CD4-positive, alpha-beta memory T cell (primary cell): ENCODE measurements around the gene STRADA. TPM values are rescaled to one million over a fixed set of nuclear protein-coding genes. Genes with fewer than 3 reads are reported as not detected.

ENCODE experiments used
- CTCF ChIA-PET: fragments of 350-600 bp; sonication (Branson Sonifier 250); formaldehyde crosslinking; loops from one replicate; lab custom pipeline; 2021; ENCODE audit warnings: inconsistent platforms; ENCODE audit not compliant: partially characterized antibody; lab: Charles Lee
- POLR2A ChIA-PET: fragments of 350-600 bp; sonication (Branson Sonifier 250); formaldehyde crosslinking; loops from one replicate; lab custom pipeline; 2021; ENCODE audit not compliant: partially characterized antibody; lab: Charles Lee
- DNase-seq, 5 donors: peaks; one replicate each; pipeline versions ENCODE4 v3.0.0 to v3.0.0-alpha.2; 2020 to 2022; ENCODE audit warnings: mixed read lengths in 1 of 5
- H3K27ac ChIP-seq: one replicate; pipeline ENCODE4 v1.7.0; 2013; ENCODE audit warnings: low read depth, low read length
- H3K27me3 ChIP-seq: 2 replicates; pipeline ENCODE4 v1.7.0; 2013; ENCODE audit warnings: mild to moderate bottlenecking, low read length, moderate library complexity; ENCODE audit not compliant: insufficient read depth
- H3K36me3 ChIP-seq: 2 replicates; pipeline ENCODE4 v1.7.0; 2013; ENCODE audit warnings: mild to moderate bottlenecking, low read length, moderate library complexity; ENCODE audit not compliant: insufficient read depth
- H3K4me1 ChIP-seq: 2 replicates; pipeline ENCODE4 v1.7.0; 2013; ENCODE audit warnings: mild to moderate bottlenecking, low read length, moderate library complexity; ENCODE audit not compliant: insufficient read depth
- H3K4me3 ChIP-seq, 2 donors: one replicate each; pipeline ENCODE4 v1.7.0; 2013; ENCODE audit warnings: low read length in 2 of 2, mild to moderate bottlenecking in 1 of 2
- H3K9me3 ChIP-seq, 2 donors: one replicate each; pipeline ENCODE4 v1.7.0; 2013; ENCODE audit warnings: low read length in 2 of 2, control low read depth in 1 of 2; ENCODE audit not compliant: control insufficient read depth in 1 of 2
- H3K27ac Mint-ChIP-seq, 7 donors: one replicate each; pipeline ENCODE4 v1.8.0; 2020 to 2021; ENCODE audit warnings: mixed read lengths in 7 of 7, mild to moderate bottlenecking in 6 of 7, inconsistent platforms in 3 of 7, moderate library complexity in 3 of 7
- H3K27me3 Mint-ChIP-seq, 2 donors: one replicate each; pipeline ENCODE4 v1.8.0; 2020 to 2021; ENCODE audit warnings: mixed read lengths in 2 of 2
- H3K36me3 Mint-ChIP-seq, 2 donors: one replicate each; pipeline ENCODE4 v1.8.0; 2020 to 2021; ENCODE audit warnings: mixed read lengths in 2 of 2, inconsistent platforms in 1 of 2, mild to moderate bottlenecking in 1 of 2
- H3K4me1 Mint-ChIP-seq, 4 donors: one replicate each; pipeline ENCODE4 v1.8.0; 2020 to 2021; ENCODE audit warnings: mixed read lengths in 4 of 4, mild to moderate bottlenecking in 1 of 4
- H3K4me3 Mint-ChIP-seq, 8 donors: one replicate each; pipeline ENCODE4 v1.8.0; 2020 to 2021; ENCODE audit warnings: mixed read lengths in 8 of 8, mild to moderate bottlenecking in 7 of 8, moderate library complexity in 6 of 8, inconsistent platforms in 3 of 8
- H3K9me3 Mint-ChIP-seq, 8 donors: one replicate each; pipeline ENCODE4 v1.8.0; 2020 to 2021; ENCODE audit warnings: mixed read lengths in 8 of 8, mild to moderate bottlenecking in 5 of 8, inconsistent platforms in 3 of 8, moderate library complexity in 1 of 8
- intact Hi-C: fragments of 100-400 bp; cut with micrococcal nuclease; formaldehyde crosslinking; loops from one replicate; pipeline ENCODE4 v1.15.1; 2023
- polyA plus RNA-seq, 2 donors: library from polyadenylated mRNA; unstranded; fragments of 300-500 nt; fragmentation: Illumina TruSeq; gene quantifications; one replicate each; pipeline ENCODE4 v1.2.3, GENCODE V29; 2021
- total RNA-seq, 2 experiments: library from RNA; stranded (reverse); gene quantifications; one replicate each; pipeline ENCODE4 v1.2.3, GENCODE V29; 2021

Gene STRADA
- total and polyA plus RNA-seq, 4 experiments from 2014 or later, result 20.0 to 58.3 (median 38.5) TPM

DNA sequence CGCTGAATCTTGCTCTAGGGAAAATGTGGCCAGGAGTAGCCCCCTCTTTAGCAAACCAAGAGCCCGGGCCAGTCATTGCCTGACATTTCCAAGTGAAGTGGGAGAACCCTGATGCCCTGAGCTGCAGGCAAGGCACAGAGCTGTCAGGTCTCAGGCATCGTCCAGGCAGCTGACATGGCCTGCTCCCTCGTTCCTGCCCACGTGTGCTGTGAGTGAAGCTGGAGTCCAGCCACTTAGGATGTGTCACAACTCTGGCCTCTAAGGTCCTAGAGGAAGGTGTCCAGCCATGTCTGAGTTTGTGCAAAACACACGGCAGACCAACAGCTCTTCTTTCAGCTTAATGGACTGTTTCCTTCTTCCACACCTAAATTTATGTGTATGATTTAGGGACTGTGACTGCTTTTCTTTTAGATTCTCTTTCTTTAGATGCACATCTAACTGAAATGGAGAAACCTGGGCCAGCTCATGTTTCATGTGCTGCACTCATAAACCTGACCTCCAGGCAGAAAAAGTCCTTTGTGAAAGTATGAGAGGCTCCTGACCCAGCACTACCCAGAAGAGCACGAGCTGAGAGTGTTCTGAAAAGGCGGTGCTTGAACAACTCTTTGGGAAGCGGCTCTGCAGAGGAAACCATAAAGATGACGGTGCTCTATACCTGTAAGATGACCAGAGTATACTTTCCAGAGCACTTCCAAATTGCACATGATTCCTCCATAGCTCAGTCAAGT is 26.9 kb downstream of the STRADA start:
- no peaks in the 10 kb centered on the region for H3K9me3 ChIP-seq
- H3K27ac ChIP-seq, result no peak overlapping the region
- ChIA-PET CTCF (interaction anchor here (1.3 to 10.7 kb wide), 3 partner anchors 9 to 19 kb away, joined by 3 to 315 read pairs (median 5); no protein-coding TSS in a partner anchor), POLR2A (interaction anchor here (0.6 to 20.5 kb wide), 7 partner anchors 16 to 97 kb away, joined by 3 to 1362 read pairs (median 4); partner anchors contain the start of genes CCDC47, DDX42, LIMD2 and STRADA)
- Mint-ChIP-seq H3K4me1 (peaks cover 10 to 20% (median 13%) of the 10 kb centered on the region in 4 donors), H3K36me3 (peaks cover 11 to 35% of the 10 kb centered on the region in 2 donors), H3K27ac (peak overlapping the region in 3 of 7 donors; percentile 6 to 42 (median 7)), H3K9me3 (no peaks in the 10 kb centered on the region), H3K4me3 (no peak overlapping the region), H3K27me3 (no peaks in the 10 kb centered on the region)
- H3K4me1 ChIP-seq, result peaks cover 12% of the 10 kb centered on the region
- no peak overlapping the region for H3K4me3 ChIP-seq
- no peaks in the 10 kb centered on the region for H3K27me3 ChIP-seq
- DNase-seq, result no peak
- H3K36me3 ChIP-seq, result peaks cover 5% of the 10 kb centered on the region
- intact Hi-C loops, result no loop called here

DNA sequence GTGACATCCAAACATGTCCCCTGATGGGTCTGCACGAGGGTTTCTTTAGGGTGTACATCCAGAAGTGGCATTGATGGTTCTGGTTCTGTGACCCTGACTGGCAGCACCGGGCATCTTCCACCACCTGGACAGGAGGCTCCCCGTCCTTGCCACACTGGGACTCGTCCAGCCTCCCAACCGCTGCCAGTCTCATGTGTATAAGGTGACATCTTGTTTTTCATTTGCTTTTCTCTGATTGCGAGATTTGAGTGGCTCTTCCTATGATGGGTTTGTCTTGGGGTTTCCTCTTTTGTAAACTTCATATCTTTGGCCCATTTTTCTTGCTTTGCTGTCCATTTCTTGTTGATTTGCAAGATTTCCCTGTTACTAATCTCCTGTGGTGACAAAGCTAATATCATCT is 32.5 kb downstream of the STRADA start:
- H3K4me1 Mint-ChIP-seq, result peaks cover 41 to 68% (median 56%) of the 10 kb centered on the region in 4 donors
- no peaks in the 10 kb centered on the region for H3K9me3 ChIP-seq
- intact Hi-C loops, result loop anchor here (10.0 kb wide), 1 partner anchor 796 kb away; the partner anchor contains the start of genes CEP95 and DDX5
- H3K36me3 ChIP-seq, result peaks cover 5% of the 10 kb centered on the region
- peaks cover 14 to 27% of the 10 kb centered on the region in 2 donors for H3K36me3 Mint-ChIP-seq
- no peak overlapping the region for H3K4me3 ChIP-seq
- no peaks in the 10 kb centered on the region for H3K27me3 Mint-ChIP-seq
- H3K27ac Mint-ChIP-seq, result peak overlapping the region; percentile 77 to 100 (median 89)
- no peaks in the 10 kb centered on the region for H3K9me3 Mint-ChIP-seq
- no peak overlapping the region for H3K27ac ChIP-seq
- H3K4me3 Mint-ChIP-seq, result peak overlapping the region in 5 of 8 donors; percentile 21 to 82 (median 50)
- H3K4me1 ChIP-seq, result peaks cover 68% of the 10 kb centered on the region
- ChIA-PET POLR2A (interaction anchor here (1.1 to 20.5 kb wide), 6 partner anchors 13 to 97 kb away, joined by 3 to 1362 read pairs (median 16); partner anchors contain the start of genes CCDC47, DDX42, LIMD2 and MAP3K3), CTCF (interaction anchor here (0.8 to 10.7 kb wide), 18 partner anchors 8 to 282 kb away, joined by 3 to 315 read pairs (median 8); partner anchors contain the start of genes ACE and LIMD2)
- no peaks in the 10 kb centered on the region for H3K27me3 ChIP-seq
- DNase-seq, result no peak

- intact Hi-C loops, result loop anchor here (10.0 kb wide), 1 partner anchor 798 kb away; the partner anchor contains the start of genes CEP95 and DDX5
- no peaks in the 10 kb centered on the region for H3K9me3 Mint-ChIP-seq
- peaks cover 88% of the 10 kb centered on the region for H3K4me1 ChIP-seq
- H3K36me3 ChIP-seq, result no peaks in the 10 kb centered on the region
- peak overlapping the region; percentile 77 to 89 (median 80) for H3K4me3 Mint-ChIP-seq
- peaks cover 52 to 83% (median 73%) of the 10 kb centered on the region in 4 donors for H3K4me1 Mint-ChIP-seq
- H3K27me3 Mint-ChIP-seq, result no peaks in the 10 kb centered on the region
- H3K27ac Mint-ChIP-seq, result peak overlapping the region; percentile 85 to 100 (median 93)
- ChIA-PET CTCF (interaction anchor here (0.8 to 10.7 kb wide), 4 partner anchors 12 to 272 kb away, joined by 3 to 315 read pairs (median 8); partner anchors contain the start of gene MAP3K3), POLR2A (interaction anchor here (0.6 to 23.0 kb wide), 18 partner anchors 3 to 507 kb away, joined by 3 to 1362 read pairs (median 6); partner anchors contain the start of genes CCDC47, DDX42, LIMD2 and MAP3K3)
- peak overlapping the region; percentile 51 for H3K27ac ChIP-seq
- H3K36me3 Mint-ChIP-seq, result peaks cover 22 to 37% of the 10 kb centered on the region in 2 donors
- no peaks in the 10 kb centered on the region for H3K27me3 ChIP-seq
- H3K4me3 ChIP-seq, result peak overlapping the region; percentile 21 to 34
- H3K9me3 ChIP-seq, result no peaks in the 10 kb centered on the region
- peak; percentile 33 to 70 (median 41) for DNase-seq
Measured at GRCh38 chr17:63707151-63707550, 34.4 kb downstream of the STRADA start.

DNA sequence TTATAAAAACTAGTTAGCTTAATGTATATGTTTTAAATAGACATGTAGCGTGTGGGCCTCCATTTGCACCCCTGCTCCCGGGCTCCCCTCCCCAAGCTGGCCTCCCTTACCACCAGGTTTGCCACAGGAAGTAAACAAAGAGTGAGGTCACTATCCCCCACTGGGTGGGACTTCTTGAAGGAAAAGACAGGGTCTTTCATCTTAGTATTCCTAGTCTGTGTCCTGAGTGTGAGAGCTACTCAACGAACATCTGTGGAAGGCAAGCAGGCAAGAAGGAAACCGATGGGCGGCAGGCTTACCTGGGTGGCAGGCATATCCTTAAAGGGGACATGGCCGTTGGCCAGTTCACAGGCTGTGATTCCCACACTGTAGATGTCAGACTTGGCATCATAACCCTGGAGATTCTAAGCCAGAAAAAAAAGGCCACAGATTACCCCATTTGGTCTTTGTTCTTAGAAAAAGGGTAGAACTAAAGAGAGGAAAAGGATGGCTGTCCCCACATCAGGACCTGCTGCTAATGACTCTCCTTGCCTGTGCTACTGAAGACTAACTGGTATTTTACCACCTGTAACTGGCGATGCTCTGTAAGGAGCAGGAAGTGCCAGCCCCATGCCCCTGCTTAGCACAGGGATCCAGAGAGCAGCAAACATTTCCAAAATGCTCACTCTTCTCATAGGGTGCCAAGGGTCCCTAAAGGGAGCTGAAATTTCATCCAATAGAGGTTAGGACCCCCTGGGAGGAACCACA is 35.1 kb downstream of the STRADA start:
- Mint-ChIP-seq H3K36me3 (peaks cover 16 to 39% of the 10 kb centered on the region in 2 donors), H3K27me3 (no peaks in the 10 kb centered on the region), H3K4me1 (peaks cover 52 to 90% (median 75%) of the 10 kb centered on the region in 4 donors), H3K4me3 (peak overlapping the region; percentile 77 to 89 (median 80)), H3K27ac (peak overlapping the region; percentile 85 to 100 (median 94)), H3K9me3 (no peaks in the 10 kb centered on the region)
- intact Hi-C loops, result loop anchor here (10.0 kb wide), 1 partner anchor 798 kb away; the partner anchor contains the start of genes CEP95 and DDX5
- ChIA-PET CTCF (interaction anchor here (0.5 to 10.7 kb wide), 5 partner anchors 8 to 94 kb away, joined by 3 to 315 read pairs (median 5); partner anchors contain the start of gene MAP3K3), POLR2A (interaction anchor here (0.8 to 23.0 kb wide), 21 partner anchors 4 to 314 kb away, joined by 3 to 1362 read pairs (median 5); partner anchors contain the start of genes CCDC47, DDX42, ICAM2 and LIMD2)
- H3K9me3 ChIP-seq, result no peaks in the 10 kb centered on the region
- H3K36me3 ChIP-seq, result no peaks in the 10 kb centered on the region
- peak overlapping the region; percentile 21 to 34 for H3K4me3 ChIP-seq
- H3K27ac ChIP-seq, result peak overlapping the region; percentile 51
- peak in 3 of 5 donors; percentile 27 to 35 (median 30) for DNase-seq
- peaks cover 92% of the 10 kb centered on the region for H3K4me1 ChIP-seq
- H3K27me3 ChIP-seq, result no peaks in the 10 kb centered on the region

DNA sequence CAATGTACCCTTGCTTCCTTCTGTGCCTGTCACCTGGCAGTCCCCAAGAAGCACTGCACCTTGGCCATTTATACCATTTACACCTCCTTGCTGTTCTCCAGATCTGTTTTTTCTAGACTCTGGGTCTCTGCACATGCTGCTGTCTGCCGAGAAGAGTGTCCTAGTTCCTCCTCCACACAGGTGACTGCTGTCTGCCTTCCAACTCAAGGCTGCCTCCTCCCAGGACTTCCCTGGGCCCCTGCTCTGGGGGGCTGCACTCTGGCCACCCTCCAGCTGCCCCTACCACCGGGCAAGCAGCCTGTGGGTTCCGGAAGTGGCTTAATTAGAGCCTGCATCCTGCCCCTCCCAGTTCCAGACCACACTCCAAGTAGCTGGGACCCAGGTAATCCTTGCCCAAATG is 35.9 kb downstream of the STRADA start:
- no peak for DNase-seq
- Histone ChIP-seq H3K27ac (peak overlapping the region; percentile 51), H3K4me3 (peak overlapping the region; percentile 5 to 21), H3K4me1 (peaks cover 97% of the 10 kb centered on the region), H3K36me3 (no peaks in the 10 kb centered on the region), H3K9me3 (no peaks in the 10 kb centered on the region), H3K27me3 (no peaks in the 10 kb centered on the region)
- intact Hi-C loops, result loop anchor here (10.0 kb wide), 1 partner anchor 799 kb away; the partner anchor contains the start of genes CEP95 and DDX5
- peak overlapping the region in 7 of 8 donors; percentile 77 to 89 (median 80) for H3K4me3 Mint-ChIP-seq
- CTCF ChIA-PET, result interaction anchor here (1.1 to 10.7 kb wide), 2 partner anchors 9 to 10 kb away, joined by 3 to 315 read pairs; no protein-coding TSS in a partner anchor
- H3K27ac Mint-ChIP-seq, result peak overlapping the region; percentile 85 to 100 (median 94)
- no peaks in the 10 kb centered on the region for H3K9me3 Mint-ChIP-seq
- peaks cover 51 to 97% (median 76%) of the 10 kb centered on the region in 4 donors for H3K4me1 Mint-ChIP-seq
- H3K36me3 Mint-ChIP-seq, result peaks cover 16 to 38% of the 10 kb centered on the region in 2 donors
- no peaks in the 10 kb centered on the region for H3K27me3 Mint-ChIP-seq
- POLR2A ChIA-PET, result interaction anchor here (0.9 to 23.0 kb wide), 11 partner anchors 5 to 315 kb away, joined by 3 to 1362 read pairs (median 6); partner anchors contain the start of genes CCDC47, DDX42, ICAM2 and LIMD2

DNA sequence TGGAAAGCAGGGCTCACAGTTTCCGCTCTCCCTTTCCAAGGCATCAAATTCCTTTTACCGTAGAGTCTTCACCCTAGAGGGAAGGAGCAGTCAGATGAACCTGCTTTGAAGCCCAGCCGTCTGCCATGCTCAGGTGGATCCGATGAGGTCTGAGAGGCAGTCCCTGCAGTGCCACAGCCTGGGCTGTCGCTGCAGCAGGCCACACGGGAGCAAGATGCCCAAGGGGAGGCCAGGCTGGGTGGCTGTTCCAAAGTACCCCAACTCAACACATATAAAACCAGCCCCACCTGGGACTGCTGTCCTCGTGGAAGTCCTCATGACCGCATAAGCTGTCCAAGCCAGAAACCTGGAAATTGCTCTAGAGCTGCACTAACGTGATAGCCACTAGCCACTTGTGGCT is 36.8 kb downstream of the STRADA start:
- POLR2A ChIA-PET, result interaction anchor here (1.0 to 23.0 kb wide), 6 partner anchors 6 to 70 kb away, joined by 3 to 1362 read pairs (median 238); partner anchors contain the start of genes CCDC47, DDX42, LIMD2 and STRADA
- Mint-ChIP-seq H3K4me3 (peak overlapping the region in 5 of 8 donors; percentile 16 to 89 (median 77)), H3K36me3 (peaks cover 16 to 32% of the 10 kb centered on the region in 2 donors), H3K9me3 (no peaks in the 10 kb centered on the region), H3K27ac (peak overlapping the region in 6 of 7 donors; percentile 41 to 100 (median 92)), H3K4me1 (peaks cover 45 to 89% (median 69%) of the 10 kb centered on the region in 4 donors), H3K27me3 (no peaks in the 10 kb centered on the region)
- Histone ChIP-seq H3K4me1 (peaks cover 89% of the 10 kb centered on the region), H3K4me3 (no peak overlapping the region), H3K27me3 (no peaks in the 10 kb centered on the region), H3K36me3 (no peaks in the 10 kb centered on the region), H3K9me3 (no peaks in the 10 kb centered on the region), H3K27ac (peak overlapping the region; percentile 51)
- DNase-seq, result no peak
- CTCF ChIA-PET, result interaction anchor here (1.3 to 10.7 kb wide), 2 partner anchors 10 to 69 kb away, joined by 3 to 315 read pairs; partner anchors contain the start of genes CCDC47 and DDX42
- intact Hi-C loops, result loop anchor here (5.0 to 10.0 kb wide), 2 partner anchors 153 to 800 kb away; partner anchors contain the start of genes CEP95, DCAF7 and DDX5
